Frontal cortex (tissue), 4 donors: ENCODE data around the gene ALPP. TPM values are rescaled to one million over a fixed set of nuclear protein-coding genes. Genes with fewer than 3 reads are reported as not detected.

Experiments used
- DNase-seq, 2 donors: peaks; one replicate each; pipeline ENCODE4 v3.0.0; 2012; ENCODE audit warnings: low spot score in 2 of 2
- FAIRE-seq: peaks from 2 replicates; lab custom pipeline; 2012; peaks lifted over from hg19 to GRCh38; lab: Jason Lieb, UNC
- total RNA-seq: library from RNA; depleted of rRNA; stranded (reverse); fragments of >200 nt; gene quantifications from one replicate; pipeline ENCODE4 v1.2.3, GENCODE V29; 2014
- donor health status: control.
- donor health status: control.
- donor health status: control.

Gene ALPP
- total RNA-seq, 1 donor from 2014 or later = not detected

DNA sequence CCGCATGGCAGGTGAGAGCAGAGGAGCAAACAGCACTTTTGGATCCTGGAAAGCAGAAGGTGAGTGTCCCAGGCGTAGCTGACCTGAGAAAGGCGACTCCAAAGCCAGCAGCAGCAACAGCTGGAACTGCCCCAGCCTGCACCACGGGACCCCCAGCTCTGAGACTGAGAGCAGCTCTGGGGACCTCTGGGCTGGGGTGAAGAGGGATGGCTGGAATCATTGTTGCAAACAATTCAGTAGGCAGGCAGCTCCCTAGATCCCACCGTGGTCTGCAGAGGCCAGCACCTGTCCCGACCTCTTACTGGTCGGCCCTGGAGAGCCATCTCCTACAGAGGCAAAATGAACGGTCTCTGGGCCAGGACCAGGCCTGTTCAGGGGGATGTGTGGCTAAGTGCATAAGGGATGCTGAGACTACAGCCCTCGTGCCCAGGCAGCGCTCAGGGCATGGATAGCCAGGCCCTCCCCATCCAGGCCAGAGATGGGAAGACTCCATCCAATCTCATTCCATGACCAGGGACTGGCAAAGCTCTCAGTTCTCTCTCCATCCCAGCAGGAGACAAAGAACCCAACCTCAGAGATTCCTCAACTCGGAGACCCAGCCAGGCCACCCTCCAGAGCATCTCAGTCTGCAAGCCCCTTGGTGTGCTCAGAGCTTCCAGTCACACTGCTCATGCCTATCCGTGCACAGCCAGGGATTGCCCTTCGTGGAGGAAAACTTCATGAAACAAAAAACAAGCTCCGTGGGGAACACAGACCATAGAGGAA is 38.2 kb upstream of the ALPP start:
- DNase-seq = no peak
- no peak for FAIRE-seq

DNA sequence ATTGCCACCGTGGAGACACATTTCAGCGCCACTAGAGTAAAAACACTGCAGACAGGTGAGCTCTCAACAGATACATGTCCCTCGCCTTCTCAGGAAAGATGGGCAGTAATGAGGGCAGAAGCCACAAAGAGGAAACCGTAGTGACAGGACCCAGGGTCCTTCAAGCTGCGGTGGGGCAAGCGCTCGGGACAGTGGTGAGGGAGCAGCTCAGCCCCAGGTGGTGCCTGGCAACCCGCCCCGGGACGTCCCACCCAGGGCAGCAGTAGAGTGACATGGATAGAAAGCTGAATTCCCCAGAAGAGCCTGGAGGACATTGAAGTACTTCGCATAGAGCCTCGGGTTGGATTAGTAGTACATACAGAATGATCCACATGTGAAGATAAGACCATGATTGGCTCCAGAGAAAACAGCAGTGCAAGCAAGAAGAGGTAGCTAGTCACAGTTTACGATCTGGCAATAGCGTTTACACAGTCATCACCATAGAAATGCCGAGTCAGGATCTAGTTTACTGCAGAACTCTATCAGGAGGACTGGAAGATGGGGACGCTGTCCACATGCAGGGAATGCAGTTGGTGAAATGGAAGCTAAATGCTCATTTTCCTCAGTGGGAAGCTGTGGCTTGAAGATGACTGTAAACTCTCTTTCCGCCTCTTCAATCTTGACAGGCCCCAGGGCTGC is 37.4 kb upstream of the ALPP start:
- DNase-seq (no peak), FAIRE-seq (no peak)

DNA sequence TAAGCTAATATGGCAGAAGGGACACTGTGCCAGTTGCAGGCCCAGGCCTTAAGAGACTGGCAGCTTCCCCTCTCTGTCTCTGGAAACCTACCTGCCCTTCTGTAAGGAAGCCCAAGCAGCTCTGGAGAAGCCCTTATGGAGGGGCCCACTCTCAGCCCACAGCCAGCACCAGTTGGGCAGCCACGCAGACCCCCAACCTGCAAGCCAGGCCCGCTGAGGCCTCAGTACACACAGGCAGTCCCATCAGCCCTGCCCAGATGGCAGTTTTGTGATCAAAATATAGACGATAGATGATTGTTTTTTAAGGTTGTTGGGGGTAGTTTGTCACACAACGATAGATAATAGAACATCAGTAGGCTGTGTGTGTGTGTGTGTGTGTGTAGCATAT is 36.8 kb upstream of the ALPP start:
- DNase-seq (no peak), FAIRE-seq (no peak)

DNA sequence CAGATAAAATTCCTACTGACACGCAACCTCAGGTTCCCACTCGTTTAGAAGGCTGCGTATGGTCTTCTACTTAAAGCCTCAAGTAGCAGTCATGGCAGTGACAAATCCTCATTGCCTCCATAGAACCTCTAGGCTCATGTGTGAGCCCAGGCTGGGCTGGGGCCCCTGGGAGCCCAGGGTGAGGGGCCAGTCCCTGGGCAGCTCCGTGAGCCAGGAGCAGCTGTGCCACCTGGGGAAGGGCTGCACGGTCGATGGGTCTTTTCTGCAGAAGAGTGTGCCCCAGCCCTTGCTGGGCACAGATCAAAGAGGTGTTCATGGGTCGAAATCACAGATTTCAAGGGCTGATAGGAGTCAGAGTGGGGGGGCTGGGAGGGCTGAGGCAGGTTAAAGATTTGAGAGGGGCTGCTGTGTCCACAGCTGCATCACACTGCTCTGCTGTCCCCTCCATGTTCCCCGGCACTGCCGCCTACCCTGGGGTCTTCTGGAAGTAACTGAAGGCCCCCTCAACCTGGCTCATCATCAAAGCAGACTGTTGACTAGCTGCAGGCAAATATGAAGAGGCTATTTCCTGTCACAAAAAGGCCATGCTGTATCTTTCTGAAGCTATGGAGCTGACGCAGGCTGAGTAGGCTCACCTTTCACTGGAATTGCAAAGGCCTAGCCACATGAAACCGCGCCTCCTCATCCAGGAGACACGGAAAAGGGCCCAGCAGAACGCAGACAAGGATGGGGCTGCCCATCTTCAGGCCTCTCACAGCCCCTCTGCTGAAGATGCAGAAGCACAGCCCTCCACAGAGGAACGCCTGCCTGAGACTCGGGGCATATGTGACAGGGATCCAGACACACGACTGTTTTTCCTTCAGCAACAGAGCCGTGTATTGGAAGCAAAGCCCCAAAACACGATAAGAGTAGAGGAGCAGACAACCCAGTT is 35.7 kb upstream of the ALPP start:
- no peak for FAIRE-seq
- no peak for DNase-seq

DNA sequence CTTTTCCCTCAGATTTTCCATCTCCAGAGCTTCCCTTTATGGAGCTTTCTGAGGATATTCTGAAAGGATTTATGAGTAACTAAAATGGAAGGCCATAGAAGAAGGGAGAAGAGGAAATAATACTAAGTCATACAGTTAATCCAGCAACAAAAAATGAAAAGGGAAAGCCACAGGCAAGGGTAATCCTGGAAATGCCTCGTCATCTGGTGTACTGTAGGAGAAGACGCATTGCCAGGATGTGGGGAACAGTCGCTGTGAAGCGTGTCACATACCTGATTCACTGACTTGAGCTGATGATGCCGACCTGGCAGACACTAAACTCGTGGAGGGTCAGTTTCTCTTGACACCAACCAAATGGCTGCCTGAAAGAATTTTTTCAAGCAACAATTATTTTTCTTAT is 34.7 kb upstream of the ALPP start:
- FAIRE-seq = no peak
- DNase-seq = no peak

DNA sequence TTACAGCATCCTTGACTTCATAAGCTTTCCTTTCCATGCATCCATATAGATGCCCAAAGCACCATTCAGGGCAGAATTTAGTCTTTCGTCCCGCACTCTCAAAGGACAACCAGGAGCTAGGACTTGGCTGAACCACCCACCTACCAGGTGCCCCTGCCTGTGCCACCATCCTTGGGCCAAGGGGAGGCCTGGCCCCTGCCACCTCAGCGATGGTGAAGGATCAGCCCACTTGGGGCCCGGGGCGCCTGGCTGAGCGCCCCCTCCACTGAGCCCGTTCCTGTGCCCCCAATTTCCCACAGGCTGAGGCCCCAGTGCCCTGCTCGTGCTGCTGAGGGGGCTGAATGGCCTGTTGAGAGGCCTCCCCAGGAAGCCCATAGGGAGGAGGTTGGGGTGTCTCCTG is 33.3 kb upstream of the ALPP start:
- FAIRE-seq (no peak), DNase-seq (no peak)

DNA sequence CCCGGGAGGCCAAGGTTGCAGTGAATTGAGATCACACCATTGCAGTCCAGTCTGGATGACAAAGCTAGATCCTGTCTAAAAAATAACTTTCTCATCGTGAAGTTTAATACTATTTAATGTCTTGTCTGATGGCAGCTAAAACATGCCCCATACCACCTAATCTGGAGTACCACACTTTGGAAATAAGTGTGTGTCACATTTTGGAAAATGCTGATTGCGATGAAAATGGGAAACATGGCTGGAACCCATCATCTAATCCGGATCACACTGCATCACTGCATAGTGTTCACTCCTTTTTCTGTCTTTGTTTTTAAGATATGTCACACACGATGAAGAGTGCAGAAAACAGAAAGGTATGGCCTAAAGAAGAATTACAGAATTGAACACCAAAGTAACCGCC is 31.2 kb upstream of the ALPP start:
- no peak for DNase-seq
- FAIRE-seq = no peak

DNA sequence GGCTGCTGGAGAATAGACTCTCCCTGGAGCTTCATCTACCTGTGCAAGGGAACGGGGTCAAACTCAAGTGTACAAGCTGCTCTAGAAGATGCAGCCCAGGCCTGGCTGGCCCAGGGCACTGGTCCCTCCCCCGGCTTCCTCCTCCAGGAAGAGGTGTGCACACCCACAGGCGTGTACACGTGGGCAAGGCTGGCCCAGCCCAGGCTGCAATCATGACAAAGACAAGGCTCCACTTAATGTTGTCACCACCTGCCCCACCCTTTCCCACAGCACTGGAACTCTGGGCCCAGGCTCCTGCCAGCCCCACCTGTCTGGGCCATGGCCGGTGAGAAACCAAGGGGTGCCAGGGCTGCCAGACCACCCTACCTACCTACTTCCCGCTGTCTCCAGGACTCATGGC is 29.6 kb upstream of the ALPP start:
- FAIRE-seq (no peak), DNase-seq (no peak)

DNA sequence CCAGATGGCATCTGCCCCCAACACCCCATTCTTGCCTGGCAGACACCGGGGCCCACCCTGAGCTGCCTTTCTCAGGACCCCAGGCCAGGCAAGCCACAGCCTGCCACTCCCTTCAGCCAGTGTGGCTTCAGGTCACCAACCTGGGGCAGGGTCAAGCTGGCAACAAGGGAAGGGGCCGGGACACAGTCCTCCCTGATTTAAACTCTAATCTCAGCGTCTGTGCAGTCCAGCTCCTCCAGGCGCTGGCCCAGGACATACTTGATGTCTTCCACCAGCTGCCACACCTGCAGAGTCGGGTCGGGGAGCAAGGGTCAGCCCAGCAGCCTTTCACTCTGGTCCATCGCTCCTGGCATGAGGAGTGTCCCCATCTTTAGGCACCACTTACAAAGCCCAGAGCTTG is 29.0 kb upstream of the ALPP start:
- FAIRE-seq (no peak), DNase-seq (no peak)

DNA sequence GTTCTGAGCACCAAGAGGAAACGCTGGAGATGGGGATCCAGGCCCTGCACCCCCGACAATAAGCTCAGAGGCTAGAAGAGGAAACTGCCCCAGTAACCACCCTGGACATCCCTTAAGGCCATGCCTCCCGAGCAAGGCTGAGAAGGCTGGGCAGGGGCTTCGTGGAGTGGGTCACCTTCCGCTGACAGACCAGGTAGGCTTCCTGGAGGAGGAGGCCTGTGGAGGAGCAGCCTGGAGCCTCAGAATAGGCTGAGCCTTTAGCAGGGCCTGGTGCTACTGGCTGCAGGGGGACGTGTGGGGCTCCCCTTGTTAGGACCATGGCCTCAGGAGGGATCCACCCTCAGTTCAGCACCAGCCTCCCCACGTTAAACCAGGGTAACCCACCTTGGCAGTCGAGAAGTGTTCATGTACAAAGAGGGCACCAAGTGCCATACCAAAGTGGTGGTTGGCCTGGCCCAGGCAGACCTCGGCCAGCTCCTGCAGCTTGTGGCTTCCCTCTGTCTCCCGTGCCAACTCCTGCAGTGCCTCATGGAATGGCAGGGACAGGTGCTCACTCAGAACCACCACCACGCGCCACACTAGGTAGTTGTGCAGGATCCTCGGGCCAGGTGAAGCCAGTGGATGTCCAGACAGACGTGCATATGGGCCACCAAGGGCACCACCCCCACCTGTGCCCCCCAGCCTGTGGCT is 28.5 kb upstream of the ALPP start:
- FAIRE-seq = no peak
- no peak for DNase-seq

DNA sequence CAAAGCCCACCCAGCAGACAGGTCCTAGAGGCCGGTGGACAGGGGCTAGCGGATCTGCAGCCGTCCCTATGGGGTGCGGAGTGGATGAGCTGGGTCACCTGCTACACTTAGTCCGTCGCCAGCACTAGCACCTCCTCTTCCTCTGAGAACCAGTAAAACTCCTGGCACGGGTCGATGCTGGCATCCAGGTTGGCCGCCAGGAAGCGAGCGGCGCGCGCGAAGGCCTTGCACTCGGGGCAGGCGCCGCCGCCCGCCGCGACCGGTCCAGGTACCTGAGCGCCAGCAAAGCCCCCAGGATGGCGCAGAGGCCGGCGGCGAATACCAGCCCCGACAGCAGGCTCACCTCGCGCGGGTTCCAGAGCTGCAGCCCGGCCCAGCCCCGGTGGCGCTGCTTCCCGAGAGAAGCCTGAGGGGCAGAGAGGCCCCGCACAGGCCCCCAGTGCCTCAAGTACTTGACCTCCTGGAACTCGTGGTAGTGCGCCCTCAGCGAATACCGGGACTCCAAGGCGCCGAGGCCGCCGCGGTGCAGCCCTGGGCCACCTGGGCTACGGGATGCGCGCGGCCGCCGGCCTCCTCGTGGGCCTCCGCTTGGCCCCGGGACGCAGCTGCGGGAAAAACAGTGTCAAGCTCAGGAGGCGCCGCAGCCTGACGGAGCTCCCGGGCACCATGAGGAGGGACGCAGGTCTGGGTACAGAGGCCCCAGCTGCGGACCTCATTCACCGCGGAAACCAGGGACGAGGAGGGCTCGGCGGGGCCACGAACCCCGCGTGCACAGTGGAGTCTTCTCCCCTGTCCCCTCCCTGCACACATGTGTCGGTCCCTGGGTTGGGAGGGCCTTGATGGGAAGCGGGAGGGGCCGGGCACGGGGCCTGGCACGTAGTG is 27.5 kb upstream of the ALPP start:
- DNase-seq (no peak), FAIRE-seq (no peak)

DNA sequence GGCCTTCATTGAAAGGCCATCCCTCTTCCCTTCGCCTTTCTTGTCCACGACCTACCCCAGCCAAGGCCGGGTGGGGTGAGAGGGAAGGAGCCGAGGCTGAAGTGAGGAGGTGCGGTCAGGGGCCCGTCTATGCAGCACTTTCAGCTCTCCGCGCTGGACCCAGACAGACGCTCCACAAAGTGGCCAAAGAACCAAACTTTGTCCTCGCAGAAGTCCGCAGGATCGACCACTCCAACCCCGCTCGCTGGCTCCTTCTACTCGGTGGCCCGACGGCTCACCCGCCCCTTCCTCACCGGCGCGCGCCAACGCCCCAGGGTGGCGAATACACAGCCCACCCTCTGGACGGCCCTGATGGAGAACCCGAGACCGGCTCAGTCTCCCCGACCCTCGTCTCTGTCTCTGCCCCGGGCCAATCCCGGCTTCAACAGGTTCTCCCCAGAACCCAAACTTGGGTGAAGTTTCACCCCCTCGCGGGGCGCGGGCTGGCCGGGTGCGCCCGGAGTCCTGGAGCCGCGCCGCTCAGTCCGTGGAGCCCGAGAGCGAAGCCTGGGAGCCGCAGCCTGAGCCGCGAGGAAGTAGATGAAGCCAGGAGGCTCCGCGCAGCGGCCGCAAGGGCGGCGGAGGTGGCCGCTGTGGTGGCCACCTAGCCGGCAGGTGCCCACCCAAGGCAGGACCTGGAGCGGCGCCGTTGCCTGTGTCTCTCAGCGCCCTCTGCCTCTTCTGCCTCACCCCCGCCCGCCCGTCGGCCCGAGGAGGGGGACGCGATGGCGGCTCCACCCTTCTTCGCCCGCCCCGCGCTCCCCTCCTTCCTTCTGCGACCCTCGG is 26.7 kb upstream of the ALPP start:
- no peak for DNase-seq
- FAIRE-seq = no peak

DNA sequence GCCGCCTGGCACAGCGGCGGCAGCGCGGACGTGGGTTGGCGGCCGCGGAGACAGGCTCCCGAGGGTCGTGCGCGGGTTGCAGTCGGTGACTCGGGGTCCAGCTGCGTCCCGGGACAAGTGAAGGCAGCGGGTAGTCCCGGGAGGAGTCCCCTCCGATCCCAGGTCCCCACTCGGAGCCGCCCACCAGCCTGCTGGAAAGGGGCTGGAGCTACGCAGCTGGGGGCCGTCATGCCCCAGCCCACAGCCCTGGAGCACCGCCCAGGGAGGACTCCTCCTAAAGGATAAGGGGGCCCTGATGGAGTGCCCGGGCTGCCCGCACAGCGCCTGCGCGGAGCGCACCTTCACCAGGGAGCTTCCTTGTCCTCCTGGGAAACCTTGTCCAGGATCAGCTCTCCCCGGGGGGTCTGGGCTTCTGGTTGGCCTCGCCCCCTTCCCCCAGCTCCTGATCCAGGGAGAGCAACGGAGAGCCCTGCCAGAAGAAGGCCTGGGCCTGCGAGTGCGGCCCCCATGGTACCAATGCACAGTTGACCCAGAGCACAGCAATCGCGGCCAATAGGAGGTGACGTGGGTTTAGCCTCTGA is 25.9 kb upstream of the ALPP start:
- FAIRE-seq = no peak
- no peak for DNase-seq

DNA sequence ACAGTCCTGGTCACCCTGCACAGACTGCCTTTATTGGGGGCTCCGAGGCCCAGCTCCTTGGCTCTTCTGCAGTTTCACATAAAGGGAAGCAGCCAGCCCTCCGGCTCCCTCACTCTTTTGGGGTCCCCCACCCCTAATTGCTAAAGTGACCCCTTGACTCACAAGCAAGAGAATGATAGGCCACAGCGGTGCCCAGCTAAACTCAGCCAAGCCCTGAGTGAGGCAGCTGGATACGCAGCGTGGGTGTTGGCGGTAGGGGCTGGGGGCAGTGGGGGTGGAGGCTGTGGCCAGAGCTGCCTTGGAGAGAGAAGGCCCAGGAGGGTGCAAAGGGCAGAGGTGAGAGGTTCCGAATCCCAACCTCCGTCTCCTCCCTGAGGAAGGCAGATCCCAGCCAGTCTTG is 25.5 kb upstream of the ALPP start:
- FAIRE-seq = no peak

DNA sequence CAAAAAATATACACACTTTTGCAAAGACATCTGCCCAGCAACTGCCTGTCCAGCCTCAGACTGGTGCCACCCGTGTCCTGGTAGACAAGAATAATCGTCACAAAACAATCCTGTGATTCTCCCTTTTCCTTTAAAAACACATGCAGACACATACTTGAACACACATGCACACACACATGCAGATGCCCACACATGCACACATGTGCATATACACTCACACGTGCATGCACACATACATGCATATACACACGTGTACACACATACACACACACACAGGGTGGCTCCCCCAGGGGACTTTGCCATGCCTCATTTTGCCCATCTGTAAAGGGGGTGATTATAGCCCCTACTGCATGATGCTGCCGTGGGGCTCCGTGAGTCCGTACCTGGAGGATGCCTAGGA is 24.9 kb upstream of the ALPP start:
- no peak for DNase-seq
- no peak for FAIRE-seq

More for the DNA sequence above, 25.5 kb upstream of the ALPP start:
- DNase-seq = no peak

DNA sequence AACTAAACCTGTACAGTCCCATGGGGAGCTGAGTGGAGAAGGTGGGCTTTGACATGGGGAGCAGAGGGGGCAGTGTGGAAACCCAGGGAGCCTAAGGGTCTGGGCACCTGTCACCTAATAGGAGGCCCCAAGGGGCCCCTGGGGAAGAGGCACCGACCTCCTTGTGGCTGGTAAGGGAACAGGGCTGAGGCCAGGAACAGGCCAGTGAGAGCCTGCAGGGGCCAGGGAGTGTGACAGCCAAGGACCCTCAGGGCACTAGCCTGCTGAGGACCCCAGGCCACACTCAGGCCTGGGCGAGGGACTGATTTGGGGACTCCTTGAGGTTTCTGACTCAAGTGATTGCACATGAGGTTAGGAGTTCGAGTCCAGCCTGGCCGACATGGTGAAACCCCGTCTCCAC is 24.5 kb upstream of the ALPP start:
- FAIRE-seq (no peak), DNase-seq (no peak)

DNA sequence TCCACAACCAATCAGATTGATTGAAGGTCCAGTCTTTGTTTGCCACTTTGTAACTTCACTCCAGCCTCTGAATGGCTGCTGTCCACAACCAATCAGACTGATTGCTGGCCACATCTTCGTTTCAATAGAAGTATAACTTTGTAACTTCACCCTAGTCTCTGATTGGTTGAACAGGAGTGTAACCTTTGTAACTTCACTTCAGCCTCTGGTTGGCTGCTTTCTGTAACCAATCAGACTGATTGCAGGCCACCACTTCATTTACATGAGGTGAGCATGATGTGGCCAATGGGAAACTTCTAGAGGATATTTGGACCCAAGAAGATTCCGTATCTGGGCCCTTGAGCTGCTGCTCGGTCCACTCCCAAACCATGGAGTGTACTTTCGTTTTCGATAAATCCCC is 16.9 kb upstream of the ALPP start:
- FAIRE-seq (no peak), DNase-seq (no peak)
